ENCODE measurements around the gene TLE5.

DNA sequence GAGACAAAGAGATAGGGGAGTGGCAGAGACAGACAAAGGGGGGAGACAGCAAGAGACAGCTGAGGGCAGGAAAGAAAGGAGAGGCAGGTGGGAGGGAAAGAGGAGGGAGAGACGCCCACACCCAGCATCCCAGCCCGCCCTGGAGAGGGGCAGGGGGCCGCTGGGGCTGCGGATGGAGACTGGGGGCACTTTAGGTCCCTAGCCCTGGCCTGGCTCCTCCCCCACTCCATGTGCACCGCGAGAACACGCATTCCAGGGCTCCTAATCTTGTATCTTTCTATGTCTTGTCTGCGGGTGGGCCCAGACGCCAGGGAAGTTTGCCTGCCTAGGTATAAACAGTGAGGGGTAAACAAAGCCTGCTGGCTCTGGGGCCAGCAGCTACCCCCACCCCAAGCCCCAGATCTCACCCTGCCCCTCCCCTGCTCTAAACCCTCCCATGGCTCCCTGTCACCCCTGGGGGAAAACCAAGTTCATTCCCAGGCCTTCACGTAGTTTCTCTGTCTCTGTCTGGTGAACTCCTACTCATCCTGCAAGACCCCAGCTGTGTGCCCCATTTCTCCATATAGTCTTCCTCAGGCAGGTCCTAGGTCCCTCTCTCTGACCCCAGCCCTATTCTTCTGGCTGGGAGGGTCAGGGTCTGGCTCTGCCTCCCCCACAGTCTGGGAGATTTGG, 5.7 kb downstream of the TLE5 start:
- no peak for TF ChIP-seq POLR2A (IDR thresholded peaks at IDR 0.05)
- TF ChIP-seq CTCF (IDR thresholded peaks at IDR 0.05), result no peak

All from sigmoid colon (tissue), 3 donors.